Type B pancreatic cell (in vitro differentiated cells): ENCODE results near the gene LDB3. TPM values are rescaled to one million over a fixed set of nuclear protein-coding genes. Genes with fewer than 3 reads are reported as not detected.

Source experiments
- DNase-seq: peaks from one replicate; pipeline ENCODE4 v3.0.0; 2021; ENCODE audit warnings: mixed read lengths; ENCODE audit not compliant: unreplicated experiment; ENCODE audit errors: extremely low spot score
- H3K27ac Mint-ChIP-seq: 2 replicates; pipeline ENCODE4 v1.8.0; 2021; ENCODE audit warnings: mild to moderate bottlenecking, mixed read lengths
- H3K27me3 Mint-ChIP-seq: 2 replicates; pipeline ENCODE4 v1.8.0; 2021; ENCODE audit warnings: mixed read lengths
- H3K36me3 Mint-ChIP-seq: 2 replicates; pipeline ENCODE4 v1.8.0; 2021; ENCODE audit warnings: mixed read lengths
- H3K4me1 Mint-ChIP-seq: one replicate; pipeline ENCODE4 v1.8.0; 2021; ENCODE audit warnings: mixed read lengths; ENCODE audit not compliant: unreplicated experiment
- H3K4me3 Mint-ChIP-seq: 2 replicates; pipeline ENCODE4 v1.8.0; 2021; ENCODE audit warnings: mild to moderate bottlenecking, mixed read lengths
- H3K9me3 Mint-ChIP-seq: 2 replicates; pipeline ENCODE4 v1.8.0; 2021; ENCODE audit warnings: mixed read lengths
- CTCF ChIP-seq: fragments of 200-600 bp; sonication (generic); conservative IDR thresholded peaks from 2 replicates; pipeline ENCODE4 v1.5.0; 2021; ENCODE audit warnings: antibody characterized with exemption, mild to moderate bottlenecking
- total RNA-seq: library from RNA; stranded (reverse); gene quantifications from 2 replicates; pipeline ENCODE4 v1.2.1, GENCODE V29; 2021; ENCODE audit warnings: low replicate concordance

Gene LDB3
- total RNA-seq, 1 donor from 2014 or later: 0.85 TPM

DNA sequence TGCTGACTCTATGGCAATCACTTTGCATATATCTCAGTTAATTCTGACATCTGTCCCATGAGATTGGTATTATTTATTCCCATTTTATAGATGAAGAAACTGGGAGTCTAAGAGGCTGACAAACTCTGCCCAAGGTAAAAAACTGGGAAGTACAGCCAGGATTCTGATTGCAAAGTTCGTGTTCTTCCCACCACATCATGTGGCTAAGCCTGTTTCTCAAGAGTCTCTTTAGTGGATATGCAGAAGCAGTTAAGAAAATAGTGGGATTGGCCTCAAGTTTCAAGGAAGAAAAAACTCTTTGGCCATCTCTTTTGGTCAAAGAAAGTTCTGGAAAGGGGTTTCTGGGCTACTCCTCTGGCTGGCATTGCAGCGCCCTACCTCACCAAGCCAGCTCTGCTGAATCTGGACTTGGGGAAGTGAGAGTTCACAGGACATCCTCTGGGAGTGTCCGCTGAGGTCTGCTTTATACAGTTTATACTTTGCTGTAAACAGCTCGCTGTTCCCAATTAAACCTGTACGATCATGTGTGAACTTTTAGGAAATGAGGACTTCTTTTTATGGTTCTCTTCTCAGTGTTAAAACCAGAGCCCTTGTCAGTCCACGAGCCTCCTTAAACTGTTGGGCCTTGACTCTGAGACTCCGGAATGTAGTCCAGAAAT is 75.9 kb downstream of the LDB3 start:
- no peaks in the 10 kb centered on the region for H3K9me3 Mint-ChIP-seq
- no peaks in the 10 kb centered on the region for H3K36me3 Mint-ChIP-seq
- DNase-seq: no peak
- H3K27me3 Mint-ChIP-seq: no peaks in the 10 kb centered on the region
- no peak for TF ChIP-seq CTCF
- H3K4me1 Mint-ChIP-seq: peaks cover 6% of the 10 kb centered on the region
- H3K4me3 Mint-ChIP-seq: no peak overlapping the region
- no peak overlapping the region for H3K27ac Mint-ChIP-seq

GRCh38 chr10:86747796-86748581 is 79.7 kb downstream of the LDB3 start:
- Mint-ChIP-seq H3K27me3 (no peaks in the 10 kb centered on the region), H3K4me1 (peaks cover 14% of the 10 kb centered on the region)

GRCh38 chr10:86749854-86750253 is 81.5 kb downstream of the LDB3 start:
- Mint-ChIP-seq H3K36me3 (peaks cover 9% of the 10 kb centered on the region), H3K27ac (no peak overlapping the region), H3K9me3 (no peaks in the 10 kb centered on the region), H3K4me3 (no peak overlapping the region), H3K4me1 (peaks cover 26% of the 10 kb centered on the region), H3K27me3 (no peaks in the 10 kb centered on the region)
- DNase-seq: no peak
- TF ChIP-seq CTCF: no peak

More at GRCh38 chr10:86747796-86748581, 79.7 kb downstream of the LDB3 start:
- TF ChIP-seq CTCF: no peak
- no peak overlapping the region for H3K4me3 Mint-ChIP-seq
- DNase-seq: no peak
- peaks cover 9% of the 10 kb centered on the region for H3K36me3 Mint-ChIP-seq
- H3K9me3 Mint-ChIP-seq: no peaks in the 10 kb centered on the region
- no peak overlapping the region for H3K27ac Mint-ChIP-seq

- Mint-ChIP-seq H3K27ac (no peak overlapping the region), H3K9me3 (no peaks in the 10 kb centered on the region), H3K36me3 (peaks cover 9% of the 10 kb centered on the region), H3K27me3 (no peaks in the 10 kb centered on the region), H3K4me1 (peaks cover 33% of the 10 kb centered on the region), H3K4me3 (no peak overlapping the region)
- TF ChIP-seq CTCF: no peak
- no peak for DNase-seq
Measured at GRCh38 chr10:86751477-86751876, 83.2 kb downstream of the LDB3 start.

GRCh38 chr10:86752311-86752710 is 84.0 kb downstream of the LDB3 start:
- DNase-seq: no peak
- no peaks in the 10 kb centered on the region for H3K9me3 Mint-ChIP-seq
- H3K4me1 Mint-ChIP-seq: peaks cover 33% of the 10 kb centered on the region
- H3K27me3 Mint-ChIP-seq: no peaks in the 10 kb centered on the region
- H3K27ac Mint-ChIP-seq: peak overlapping the region; percentile 67
- no peak for TF ChIP-seq CTCF
- peak overlapping the region; percentile 74 for H3K4me3 Mint-ChIP-seq
- peaks cover 9% of the 10 kb centered on the region for H3K36me3 Mint-ChIP-seq
